Measurements from ENCODE around the gene CREG2. TPM values are rescaled to one million over a fixed set of nuclear protein-coding genes. Genes with fewer than 3 reads are reported as not detected.

CREG2 gene
- total RNA-seq, 4 donors from 2014 or later, result not detected

- no peak for TF ChIP-seq POLR2A (IDR thresholded peaks at IDR 0.05)
- TF ChIP-seq, protein P1, sequence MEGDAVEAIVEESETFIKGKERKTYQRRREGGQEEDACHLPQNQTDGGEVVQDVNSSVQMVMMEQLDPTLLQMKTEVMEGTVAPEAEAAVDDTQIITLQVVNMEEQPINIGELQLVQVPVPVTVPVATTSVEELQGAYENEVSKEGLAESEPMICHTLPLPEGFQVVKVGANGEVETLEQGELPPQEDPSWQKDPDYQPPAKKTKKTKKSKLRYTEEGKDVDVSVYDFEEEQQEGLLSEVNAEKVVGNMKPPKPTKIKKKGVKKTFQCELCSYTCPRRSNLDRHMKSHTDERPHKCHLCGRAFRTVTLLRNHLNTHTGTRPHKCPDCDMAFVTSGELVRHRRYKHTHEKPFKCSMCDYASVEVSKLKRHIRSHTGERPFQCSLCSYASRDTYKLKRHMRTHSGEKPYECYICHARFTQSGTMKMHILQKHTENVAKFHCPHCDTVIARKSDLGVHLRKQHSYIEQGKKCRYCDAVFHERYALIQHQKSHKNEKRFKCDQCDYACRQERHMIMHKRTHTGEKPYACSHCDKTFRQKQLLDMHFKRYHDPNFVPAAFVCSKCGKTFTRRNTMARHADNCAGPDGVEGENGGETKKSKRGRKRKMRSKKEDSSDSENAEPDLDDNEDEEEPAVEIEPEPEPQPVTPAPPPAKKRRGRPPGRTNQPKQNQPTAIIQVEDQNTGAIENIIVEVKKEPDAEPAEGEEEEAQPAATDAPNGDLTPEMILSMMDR (IDR thresholded peaks at IDR 0.05 in 4 of 5, conservative IDR thresholded peaks at IDR 0.05 in 1 of 5), result no peak
- Histone ChIP-seq H3K36me3 (no peaks in the 10 kb centered on the region), H3K27ac (peak overlapping the region in 1 of 4 donors; percentile 53), H3K4me3 (no peak overlapping the region), H3K9me3 (no peaks in the 10 kb centered on the region), H3K4me1 (peaks cover 63 to 78% of the 10 kb centered on the region in 2 donors), H3K27me3 (no peaks in the 10 kb centered on the region)
- in situ Hi-C loops (cut with MboI; ENCODE audit: low sequenced_read_pairs in 4 of 4) (loop anchor here in 1 of 4 donors (10.0 kb wide), 1 partner anchor 46 kb away; the partner anchor contains the start of gene CNOT11), intact Hi-C loops (cut with DNase I; ENCODE audit: low total_unique reads) (loop anchor here (10.0 kb wide), 1 partner anchor 476 kb away; the partner anchor contains the start of gene NPAS2)
- DNase-seq, result no peak
- ATAC-seq, result no peak
These were observed 86.5 kb downstream of the CREG2 start for GRCh38 chr2:101300836-101301235.

DNA sequence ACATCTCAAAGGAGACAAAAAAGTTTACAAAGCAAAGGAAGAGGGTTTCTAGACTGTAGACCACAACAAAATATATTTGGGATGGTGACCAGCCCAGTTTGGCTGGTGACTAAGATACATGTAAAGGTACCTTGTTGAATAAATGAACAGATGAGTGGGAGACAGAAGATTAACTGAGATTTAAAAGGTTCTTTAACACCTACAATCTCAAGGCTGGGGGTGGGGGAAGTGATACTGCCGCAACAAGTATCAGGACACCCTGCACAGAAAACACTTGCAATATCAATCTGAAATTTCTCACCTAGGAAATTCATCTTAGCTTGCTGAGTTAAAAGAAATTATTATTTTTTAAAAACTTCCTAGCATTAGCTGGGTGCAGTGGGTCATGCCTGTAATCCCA lies 87.1 kb downstream of the CREG2 start:
- Histone ChIP-seq H3K27me3 (no peaks in the 10 kb centered on the region), H3K36me3 (no peaks in the 10 kb centered on the region), H3K9me3 (no peaks in the 10 kb centered on the region), H3K4me3 (no peak overlapping the region), H3K27ac (peak overlapping the region in 3 of 4 donors; percentile 1 to 53 (median 37)), H3K4me1 (peaks cover 56 to 71% of the 10 kb centered on the region in 2 donors)
- TF ChIP-seq POLR2A (IDR thresholded peaks at IDR 0.05), result no peak
- TF ChIP-seq, protein P1 (IDR thresholded peaks at IDR 0.05 in 4 of 5, conservative IDR thresholded peaks at IDR 0.05 in 1 of 5), result no peak
- no peak for ATAC-seq
- DNase-seq, result no peak
- intact Hi-C loops (cut with DNase I; ENCODE audit: low total_unique reads) (loop anchor here (10.0 kb wide), 1 partner anchor 475 kb away; the partner anchor contains the start of gene NPAS2), in situ Hi-C loops (cut with MboI; ENCODE audit: low sequenced_read_pairs in 4 of 4) (loop anchor here in 1 of 4 donors (10.0 kb wide), 1 partner anchor 45 kb away; the partner anchor contains the start of gene CNOT11)

- Histone ChIP-seq H3K9me3 (no peaks in the 10 kb centered on the region), H3K27me3 (no peaks in the 10 kb centered on the region), H3K27ac (peak overlapping the region in 3 of 4 donors; percentile 1 to 53 (median 37)), H3K4me1 (peaks cover 52 to 66% of the 10 kb centered on the region in 2 donors), H3K4me3 (no peak overlapping the region), H3K36me3 (peaks cover 0 to 4% of the 10 kb centered on the region in 2 donors)
- ATAC-seq (no peak), DNase-seq (no peak)
- intact Hi-C loops (cut with DNase I; ENCODE audit: low total_unique reads), result loop anchor here (10.0 kb wide), 1 partner anchor 475 kb away; the partner anchor contains the start of gene NPAS2
- in situ Hi-C loops (cut with MboI; ENCODE audit: low sequenced_read_pairs in 4 of 4), result loop anchor here in 1 of 4 donors (10.0 kb wide), 1 partner anchor 45 kb away; the partner anchor contains the start of gene CNOT11
- TF ChIP-seq POLR2A (IDR thresholded peaks at IDR 0.05), result no peak
- TF ChIP-seq, protein P1 (IDR thresholded peaks at IDR 0.05 in 4 of 5, conservative IDR thresholded peaks at IDR 0.05 in 1 of 5), result no peak
These were observed 87.7 kb downstream of the CREG2 start for GRCh38 chr2:101299604-101300003.

GRCh38 chr2:101297383-101297782 lies 89.9 kb downstream of the CREG2 start:
- intact Hi-C loops (cut with DNase I; ENCODE audit: low total_unique reads), result no loop called here
- Histone ChIP-seq H3K27me3 (no peaks in the 10 kb centered on the region), H3K4me3 (no peak overlapping the region), H3K36me3 (peaks cover 0 to 18% of the 10 kb centered on the region in 2 donors), H3K4me1 (peaks cover 47 to 49% of the 10 kb centered on the region in 2 donors), H3K27ac (no peak overlapping the region), H3K9me3 (no peaks in the 10 kb centered on the region)
- TF ChIP-seq, protein P1 (IDR thresholded peaks at IDR 0.05 in 4 of 5, conservative IDR thresholded peaks at IDR 0.05 in 1 of 5), result no peak
- TF ChIP-seq POLR2A (IDR thresholded peaks at IDR 0.05), result no peak
- DNase-seq (no peak), ATAC-seq (no peak)
- in situ Hi-C loops (cut with MboI; ENCODE audit: low sequenced_read_pairs in 4 of 4), result no loop called here

Measured in gastrocnemius medialis (tissue), 4 donors.